Parathyroid adenoma (tissue), 2 donors: Measurements from ENCODE around the gene PIP5KL1.

Source experiments
- H2AFZ ChIP-seq: fragments of 300-600 bp; sonication (generic); one replicate; pipeline ENCODE4 v1.7.0; 2017; ENCODE audit warnings: antibody characterized with exemption, mild to moderate bottlenecking
- H3K27ac ChIP-seq: fragments of 300-600 bp; sonication (generic); one replicate; pipeline ENCODE4 v1.7.0; 2017
- H3K27me3 ChIP-seq: fragments of 300-600 bp; sonication (generic); one replicate; pipeline ENCODE4 v1.7.0; 2017; ENCODE audit warnings: low read length; ENCODE audit not compliant: control insufficient read depth, insufficient read depth
- H3K36me3 ChIP-seq: fragments of 300-600 bp; sonication (generic); one replicate; pipeline ENCODE4 v1.7.0; 2017; ENCODE audit warnings: low read length; ENCODE audit not compliant: control insufficient read depth, insufficient read depth
- H3K4me1 ChIP-seq: fragments of 300-600 bp; sonication (generic); one replicate; pipeline ENCODE4 v1.7.0; 2017; ENCODE audit warnings: control low read depth
- H3K4me2 ChIP-seq: fragments of 300-600 bp; sonication (generic); one replicate; pipeline ENCODE4 v1.7.0; 2017; ENCODE audit warnings: low read length
- H3K4me3 ChIP-seq: fragments of 300-600 bp; sonication (generic); one replicate; pipeline ENCODE4 v1.7.0; 2017; ENCODE audit warnings: low read depth, low read length
- H3K79me2 ChIP-seq: fragments of 300-600 bp; sonication (generic); one replicate; pipeline ENCODE4 v1.7.0; 2017; ENCODE audit warnings: control low read depth
- H3K9ac ChIP-seq: fragments of 300-600 bp; sonication (generic); one replicate; pipeline ENCODE4 v1.7.0; 2017; ENCODE audit warnings: mild to moderate bottlenecking
- H3K9me3 ChIP-seq: fragments of 300-600 bp; sonication (generic); one replicate; pipeline ENCODE4 v1.7.0; 2017; ENCODE audit warnings: low read length; ENCODE audit not compliant: control insufficient read depth
- TF ChIP-seq, protein P1 (sequence below): fragments of 300-600 bp; sonication (generic); IDR thresholded peaks from one replicate; pipeline ENCODE4 v1.7.0; 2017; ENCODE audit warnings: antibody characterized with exemption, mild to moderate bottlenecking
- donor health status: primary hyperparathyroidism.

Gene PIP5KL1

DNA sequence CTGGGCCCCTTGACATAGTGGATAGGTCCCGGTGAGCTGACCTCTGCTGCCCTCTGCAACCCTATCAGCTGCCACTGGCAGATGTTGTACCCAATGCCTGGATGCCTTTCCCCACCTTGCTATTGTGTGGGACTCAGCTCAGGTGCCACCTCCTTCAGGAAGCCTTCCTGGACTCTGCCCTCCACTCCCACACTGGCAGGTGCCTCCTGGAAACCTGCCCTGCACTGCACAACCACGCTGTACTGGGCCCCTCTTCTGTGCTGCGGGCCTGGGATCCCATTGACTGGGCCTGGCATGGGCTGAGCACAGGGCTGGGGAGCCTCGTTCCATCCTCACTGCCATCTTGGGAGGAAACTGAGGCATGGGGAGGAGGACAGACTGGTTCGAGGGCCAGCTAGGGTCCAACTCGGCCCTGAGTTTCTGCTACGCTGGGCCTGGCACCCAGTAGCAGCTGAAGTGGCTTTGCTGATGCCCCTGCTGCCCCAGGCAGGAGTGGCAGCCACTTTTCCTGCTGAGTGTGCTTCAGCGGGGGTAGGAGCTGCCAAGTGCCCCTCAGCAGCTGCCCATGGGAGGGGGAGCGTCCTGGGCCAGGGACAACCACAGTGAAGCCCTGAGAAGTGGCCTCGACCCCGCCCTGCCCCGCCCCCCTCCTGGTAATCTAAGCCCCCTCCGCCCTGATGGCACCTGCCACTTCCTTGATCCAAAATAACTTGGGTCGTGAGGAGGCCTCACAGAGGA lies 54.4 kb downstream of the PIP5KL1 start:
- H3K36me3 ChIP-seq = no peaks in the 10 kb centered on the region
- no peaks in the 10 kb centered on the region for H3K4me1 ChIP-seq
- TF ChIP-seq, protein P1, sequence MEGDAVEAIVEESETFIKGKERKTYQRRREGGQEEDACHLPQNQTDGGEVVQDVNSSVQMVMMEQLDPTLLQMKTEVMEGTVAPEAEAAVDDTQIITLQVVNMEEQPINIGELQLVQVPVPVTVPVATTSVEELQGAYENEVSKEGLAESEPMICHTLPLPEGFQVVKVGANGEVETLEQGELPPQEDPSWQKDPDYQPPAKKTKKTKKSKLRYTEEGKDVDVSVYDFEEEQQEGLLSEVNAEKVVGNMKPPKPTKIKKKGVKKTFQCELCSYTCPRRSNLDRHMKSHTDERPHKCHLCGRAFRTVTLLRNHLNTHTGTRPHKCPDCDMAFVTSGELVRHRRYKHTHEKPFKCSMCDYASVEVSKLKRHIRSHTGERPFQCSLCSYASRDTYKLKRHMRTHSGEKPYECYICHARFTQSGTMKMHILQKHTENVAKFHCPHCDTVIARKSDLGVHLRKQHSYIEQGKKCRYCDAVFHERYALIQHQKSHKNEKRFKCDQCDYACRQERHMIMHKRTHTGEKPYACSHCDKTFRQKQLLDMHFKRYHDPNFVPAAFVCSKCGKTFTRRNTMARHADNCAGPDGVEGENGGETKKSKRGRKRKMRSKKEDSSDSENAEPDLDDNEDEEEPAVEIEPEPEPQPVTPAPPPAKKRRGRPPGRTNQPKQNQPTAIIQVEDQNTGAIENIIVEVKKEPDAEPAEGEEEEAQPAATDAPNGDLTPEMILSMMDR = no peak

GRCh38 chr9:127875306-127875966 lies 55.1 kb downstream of the PIP5KL1 start:
- no peak overlapping the region for H3K27ac ChIP-seq
- H2AFZ ChIP-seq = no peak overlapping the region
- no peaks in the 10 kb centered on the region for H3K36me3 ChIP-seq
- TF ChIP-seq, protein P1 = no peak
- H3K4me2 ChIP-seq = no peak overlapping the region
- H3K9me3 ChIP-seq = no peaks in the 10 kb centered on the region
- no peaks in the 10 kb centered on the region for H3K4me1 ChIP-seq
- no peak overlapping the region for H3K4me3 ChIP-seq
- no peaks in the 10 kb centered on the region for H3K27me3 ChIP-seq
- H3K79me2 ChIP-seq = no peaks in the 10 kb centered on the region
- H3K9ac ChIP-seq = no peak overlapping the region

More for the DNA sequence above, 54.4 kb downstream of the PIP5KL1 start:
- no peak overlapping the region for H3K4me3 ChIP-seq
- H2AFZ ChIP-seq = no peak overlapping the region
- no peaks in the 10 kb centered on the region for H3K27me3 ChIP-seq
- no peak overlapping the region for H3K27ac ChIP-seq
- H3K9me3 ChIP-seq = no peaks in the 10 kb centered on the region
- no peak overlapping the region for H3K9ac ChIP-seq
- H3K4me2 ChIP-seq = no peak overlapping the region
- no peaks in the 10 kb centered on the region for H3K79me2 ChIP-seq

DNA sequence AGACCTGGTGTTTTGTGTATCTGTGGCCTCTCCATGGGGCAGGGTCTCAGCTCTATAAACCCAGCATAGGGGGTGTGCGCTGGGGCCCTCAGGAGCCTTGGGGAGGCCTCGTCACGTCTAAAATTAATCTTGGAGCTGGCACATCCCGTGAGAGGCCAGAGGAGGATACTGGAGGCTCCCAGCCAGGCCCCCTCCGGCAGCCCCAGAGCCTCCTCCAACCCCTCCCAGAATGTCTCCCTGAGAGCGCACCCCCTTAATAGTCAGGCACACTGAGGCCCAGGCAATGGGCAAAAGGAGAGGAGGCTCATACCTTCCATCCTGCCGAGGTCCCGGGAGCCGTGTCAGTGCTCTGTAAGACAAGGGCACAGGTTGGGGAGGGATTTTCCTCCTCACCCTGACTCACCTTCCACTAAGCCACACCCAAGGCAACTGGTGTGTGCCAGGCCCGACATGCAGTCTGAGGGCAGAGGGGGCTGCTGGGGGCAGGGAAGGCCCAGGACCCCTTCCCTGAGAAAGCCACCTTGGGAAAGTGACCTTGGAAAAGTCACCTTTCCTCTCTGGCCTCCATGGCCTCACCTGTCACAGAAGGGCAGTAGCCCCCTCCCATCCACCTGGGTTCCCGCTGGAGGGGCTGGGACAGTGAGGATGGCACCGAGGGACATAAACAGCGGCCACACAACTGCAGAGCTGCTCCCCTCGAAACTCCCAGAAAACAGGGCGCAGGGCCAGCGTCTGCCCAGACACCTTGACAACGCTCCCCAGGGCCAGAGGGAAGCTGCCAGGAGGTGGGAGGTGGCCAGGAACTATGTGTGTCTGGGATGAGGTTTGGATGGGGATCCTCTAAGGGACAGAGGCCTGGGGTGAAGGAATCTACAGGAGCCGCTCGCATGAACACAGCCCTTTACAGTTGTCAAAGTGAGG lies 56.0 kb downstream of the PIP5KL1 start:
- no peaks in the 10 kb centered on the region for H3K79me2 ChIP-seq
- no peaks in the 10 kb centered on the region for H3K27me3 ChIP-seq
- H3K27ac ChIP-seq = no peak overlapping the region
- TF ChIP-seq, protein P1 = no peak
- no peaks in the 10 kb centered on the region for H3K36me3 ChIP-seq
- H3K4me1 ChIP-seq = no peaks in the 10 kb centered on the region
- no peak overlapping the region for H3K9ac ChIP-seq
- H3K4me3 ChIP-seq = no peak overlapping the region
- no peaks in the 10 kb centered on the region for H3K9me3 ChIP-seq
- H3K4me2 ChIP-seq = no peak overlapping the region
- no peak overlapping the region for H2AFZ ChIP-seq

DNA sequence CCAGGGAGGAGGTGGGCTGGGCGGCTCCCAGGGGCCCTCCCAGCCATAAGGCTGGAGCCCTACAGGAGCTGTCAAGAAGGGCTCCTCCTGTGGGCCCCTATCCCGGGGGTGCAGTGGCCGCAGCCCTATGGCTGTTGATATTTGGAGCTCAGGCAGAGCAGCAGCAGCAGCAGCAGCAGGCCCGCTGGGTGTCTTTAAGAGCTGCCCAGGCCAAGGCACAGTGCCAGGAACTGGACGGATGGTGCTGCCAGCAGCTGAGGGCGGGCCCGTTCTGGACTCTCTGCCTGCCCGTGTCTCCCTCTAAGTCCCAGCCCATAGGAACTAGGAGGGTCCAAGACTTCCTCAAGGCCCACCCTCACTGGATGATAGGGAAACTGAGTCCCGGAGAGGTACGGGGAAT lies 56.7 kb downstream of the PIP5KL1 start:
- Histone ChIP-seq H3K4me1 (no peaks in the 10 kb centered on the region), H3K4me2 (no peak overlapping the region), H3K27me3 (no peaks in the 10 kb centered on the region), H3K9me3 (no peaks in the 10 kb centered on the region), H3K36me3 (no peaks in the 10 kb centered on the region), H2AFZ (no peak overlapping the region), H3K79me2 (no peaks in the 10 kb centered on the region), H3K9ac (no peak overlapping the region), H3K27ac (no peak overlapping the region), H3K4me3 (no peak overlapping the region)
- TF ChIP-seq, protein P1 = no peak
